GM12872 (cell line): ENCODE data around the gene TALDO1.

Source experiments
- TF ChIP-seq, protein P1 (sequence below): IDR thresholded peaks from 3 replicates; pipeline ENCODE4 v1.5.1; 2011; ENCODE audit warnings: low read depth, mild to moderate bottlenecking, low read length, moderate library complexity; ENCODE audit not compliant: insufficient read depth

The TALDO1 gene

DNA sequence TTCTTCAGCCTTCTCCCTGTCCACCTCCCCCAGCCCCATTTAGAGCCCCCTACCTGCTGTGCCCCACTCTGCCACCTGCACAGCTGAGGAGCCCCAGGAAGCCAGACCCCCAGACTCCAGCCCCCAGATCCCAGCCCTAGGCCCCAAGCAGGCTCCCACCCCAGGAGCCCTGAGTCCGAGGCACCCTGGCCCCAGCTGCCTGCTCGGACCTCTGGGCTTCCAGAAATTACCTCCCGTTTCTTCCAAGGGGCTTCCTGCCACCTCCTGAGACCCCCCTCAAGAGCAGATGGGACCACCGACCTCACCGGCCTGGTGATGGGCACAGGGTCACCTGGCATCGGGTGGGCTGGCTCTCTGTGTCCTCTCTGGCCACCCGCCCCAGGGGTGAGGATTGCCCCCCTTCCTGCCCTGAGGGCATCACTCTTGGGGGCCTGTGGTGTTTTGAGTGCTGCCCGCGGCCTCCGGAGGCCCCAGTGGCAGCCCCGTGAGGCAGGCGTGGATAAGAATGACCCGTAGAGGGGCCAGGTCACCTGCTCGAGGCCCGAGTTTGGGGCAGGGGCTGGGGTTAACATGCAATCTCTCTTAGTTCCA, 18.3 kb upstream of the TALDO1 start:
- TF ChIP-seq, protein P1, sequence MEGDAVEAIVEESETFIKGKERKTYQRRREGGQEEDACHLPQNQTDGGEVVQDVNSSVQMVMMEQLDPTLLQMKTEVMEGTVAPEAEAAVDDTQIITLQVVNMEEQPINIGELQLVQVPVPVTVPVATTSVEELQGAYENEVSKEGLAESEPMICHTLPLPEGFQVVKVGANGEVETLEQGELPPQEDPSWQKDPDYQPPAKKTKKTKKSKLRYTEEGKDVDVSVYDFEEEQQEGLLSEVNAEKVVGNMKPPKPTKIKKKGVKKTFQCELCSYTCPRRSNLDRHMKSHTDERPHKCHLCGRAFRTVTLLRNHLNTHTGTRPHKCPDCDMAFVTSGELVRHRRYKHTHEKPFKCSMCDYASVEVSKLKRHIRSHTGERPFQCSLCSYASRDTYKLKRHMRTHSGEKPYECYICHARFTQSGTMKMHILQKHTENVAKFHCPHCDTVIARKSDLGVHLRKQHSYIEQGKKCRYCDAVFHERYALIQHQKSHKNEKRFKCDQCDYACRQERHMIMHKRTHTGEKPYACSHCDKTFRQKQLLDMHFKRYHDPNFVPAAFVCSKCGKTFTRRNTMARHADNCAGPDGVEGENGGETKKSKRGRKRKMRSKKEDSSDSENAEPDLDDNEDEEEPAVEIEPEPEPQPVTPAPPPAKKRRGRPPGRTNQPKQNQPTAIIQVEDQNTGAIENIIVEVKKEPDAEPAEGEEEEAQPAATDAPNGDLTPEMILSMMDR: no peak

DNA sequence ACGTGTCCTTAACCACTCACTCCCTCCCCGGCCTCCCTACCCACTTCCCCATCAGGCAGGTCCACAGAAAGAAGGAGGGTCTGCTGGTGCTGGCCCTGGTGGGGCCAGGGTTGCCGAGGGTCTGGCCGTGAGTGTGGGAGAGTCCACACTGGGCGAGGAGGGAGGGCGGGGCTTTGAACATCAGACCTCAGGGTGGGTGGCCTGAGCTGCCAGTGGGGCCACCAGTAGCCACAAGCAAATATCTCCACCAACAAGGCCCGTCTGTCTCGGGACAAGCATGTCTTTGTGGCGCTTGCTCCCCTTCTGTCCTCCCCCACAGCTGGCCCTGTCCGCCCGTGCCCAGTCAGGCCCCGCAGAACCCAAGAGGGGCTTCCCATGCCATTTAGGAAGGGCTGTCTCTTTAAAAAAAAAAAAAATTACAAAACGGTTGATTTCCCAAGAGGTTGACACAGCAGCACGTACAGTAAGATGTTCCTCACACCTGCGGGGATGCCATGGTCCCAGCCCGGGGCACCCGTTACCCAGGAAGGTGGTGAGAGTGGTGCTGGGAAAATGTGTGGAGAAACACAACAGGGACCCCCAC, 17.7 kb upstream of the TALDO1 start:
- TF ChIP-seq, protein P1: no peak

DNA sequence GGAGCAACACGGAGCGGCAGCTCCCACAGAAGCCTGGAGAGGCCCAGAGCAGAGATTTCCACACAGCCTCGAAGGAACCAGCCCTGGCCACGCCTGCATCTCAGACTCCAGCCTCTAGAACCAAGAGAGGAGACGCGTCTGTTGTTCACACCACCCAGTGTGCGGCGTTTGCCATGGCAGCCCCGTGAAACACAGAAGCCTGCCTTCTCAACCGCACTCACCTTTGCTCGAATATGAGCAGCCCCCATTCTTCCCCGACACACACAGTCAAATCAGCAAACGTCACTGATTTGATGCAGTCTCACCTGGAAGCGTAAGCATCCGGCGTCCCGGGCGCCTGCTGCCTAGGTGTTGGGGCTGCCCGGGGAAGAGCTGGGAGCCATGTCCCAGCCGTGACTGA, 14.2 kb upstream of the TALDO1 start:
- TF ChIP-seq, protein P1: no peak

DNA sequence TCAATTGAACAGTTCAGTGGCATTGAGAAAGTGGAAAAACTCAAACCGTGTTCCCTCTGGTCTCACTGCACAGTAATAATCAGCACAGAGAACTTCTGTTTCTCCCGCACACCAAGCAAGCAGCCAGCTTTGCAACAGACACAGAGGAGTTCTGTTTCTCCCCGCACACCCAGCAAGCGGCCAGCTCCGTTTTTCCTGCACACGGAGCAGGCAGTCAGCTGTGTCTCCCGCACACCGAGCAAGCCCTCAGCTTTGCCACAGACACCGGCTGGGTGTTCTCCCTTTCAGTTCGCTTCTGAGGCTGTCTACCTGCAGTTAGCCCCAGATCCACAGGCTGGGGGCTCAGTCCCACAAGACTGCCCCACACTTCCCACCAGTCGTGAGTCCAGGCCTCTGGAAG, 9.9 kb upstream of the TALDO1 start:
- TF ChIP-seq, protein P1: no peak

DNA sequence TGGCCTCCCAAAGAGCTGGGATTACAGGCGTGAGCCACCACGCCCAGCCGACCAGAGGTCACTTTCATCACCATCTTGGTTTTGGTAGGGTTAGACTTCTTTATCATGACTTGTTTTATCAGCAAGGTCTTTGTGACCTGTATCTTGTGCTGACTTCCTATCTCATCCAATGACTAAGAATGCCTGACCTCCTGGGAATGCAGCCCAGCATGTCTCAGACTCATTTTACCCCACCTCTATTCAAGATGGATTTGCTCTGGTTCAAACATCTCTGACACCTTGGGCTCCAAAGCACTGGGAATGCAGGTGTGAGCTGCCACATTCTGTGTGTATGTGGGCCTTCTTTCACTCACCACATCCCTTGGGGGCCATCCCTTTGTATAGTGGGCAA, 5.1 kb upstream of the TALDO1 start:
- TF ChIP-seq, protein P1: no peak

DNA sequence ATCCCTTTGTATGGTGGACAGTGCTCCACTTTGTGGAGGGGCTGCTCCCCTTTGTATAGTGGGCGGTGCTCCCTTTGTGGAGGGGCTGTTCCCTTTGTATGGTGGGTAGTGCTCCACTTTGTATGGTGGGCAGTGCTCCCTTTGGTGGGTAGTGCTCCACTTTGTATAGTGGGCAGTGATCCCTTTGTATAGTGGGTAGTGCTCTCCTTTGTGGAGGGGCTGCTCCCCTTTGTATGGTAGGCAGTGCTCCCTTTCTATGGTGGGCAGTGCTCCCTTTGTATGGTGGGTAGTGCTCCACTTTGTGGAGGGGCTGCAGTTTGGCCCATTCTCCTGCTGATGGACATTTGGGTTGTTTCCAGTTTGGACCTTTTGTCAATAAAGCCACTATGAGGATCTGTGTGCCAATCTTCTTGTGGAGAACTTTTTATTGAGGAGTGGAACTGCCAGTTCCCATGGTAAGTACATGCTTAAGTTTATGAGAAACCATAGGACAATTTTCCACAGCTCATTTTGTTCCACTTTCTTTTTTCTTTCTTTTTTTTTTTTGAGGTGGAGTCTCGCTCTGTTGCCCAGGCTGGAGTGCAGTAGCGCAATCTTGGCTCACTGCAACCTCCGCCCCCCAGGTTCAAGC, 4.6 kb upstream of the TALDO1 start:
- TF ChIP-seq, protein P1: no peak

DNA sequence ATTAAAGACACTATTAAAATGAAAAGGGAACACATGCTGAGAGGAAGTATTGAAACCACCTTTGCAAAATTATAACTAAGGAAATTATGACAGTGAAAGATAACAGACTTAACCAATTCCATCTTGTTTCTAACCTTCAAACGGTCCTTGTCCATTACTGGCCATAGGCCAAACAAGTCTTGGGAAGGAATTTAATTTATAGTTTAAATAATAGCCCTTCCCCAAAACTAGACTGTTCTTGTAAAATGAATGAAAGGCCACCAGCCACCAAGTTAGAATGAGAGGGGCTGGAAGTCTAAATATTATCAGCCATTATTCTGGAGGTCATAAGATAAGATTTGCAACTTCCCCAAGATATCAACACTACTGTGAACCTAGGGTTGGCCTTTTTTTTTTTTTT, 1.8 kb upstream of the TALDO1 start:
- TF ChIP-seq, protein P1: no peak
